ENCODE results near the gene GRIN2A. TPM values are rescaled to one million over a fixed set of nuclear protein-coding genes. Genes with fewer than 3 reads are reported as not detected.

The GRIN2A gene
- total and polyA plus RNA-seq, 2 donors (not counting 1 experiment from before 2014, with no cell fraction given), result 0.44 TPM; not detected in 1

DNA sequence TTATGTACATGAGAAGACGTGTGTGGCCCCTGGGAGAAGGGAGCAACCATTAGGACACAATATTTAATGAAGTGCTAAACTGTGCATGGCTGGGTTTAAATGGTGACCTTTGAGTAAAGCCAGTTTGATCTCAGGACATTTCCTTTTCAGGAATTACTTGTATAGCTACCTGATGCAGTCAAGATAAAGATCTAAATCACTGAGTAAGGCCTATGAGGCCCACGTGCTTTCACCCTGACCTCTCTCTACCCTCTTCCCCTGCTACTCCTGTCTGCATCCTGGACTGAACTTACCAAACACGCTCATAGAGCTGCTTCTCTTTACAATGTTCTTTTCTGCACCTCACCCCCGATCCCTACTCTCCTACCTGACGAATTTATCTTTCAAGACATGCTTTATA, 98.9 kb downstream of the GRIN2A start:
- no peak overlapping the region for H3K4me3 ChIP-seq (ENCODE audit: control extremely low read depth in 1 of 5, extremely low read depth in 1 of 5, insufficient read depth in 1 of 5, low read depth in 2 of 5, low read length in 4 of 5)
- no peaks in the 10 kb centered on the region for H3K79me2 ChIP-seq (ENCODE audit: control insufficient read depth, insufficient read depth, low read length)
- POLR2A ChIA-PET, result no interaction called here
- H3K36me3 ChIP-seq (replicated peaks in 1 of 2; ENCODE audit: control extremely low read depth in 1 of 2, control insufficient read depth in 1 of 2, extremely low read depth in 1 of 2, insufficient read depth in 2 of 2, low read length in 1 of 2), result no peaks in the 10 kb centered on the region
- 46% methylated on average over 3 of the region's 5 CpGs for WGBS (ENCODE audit: insufficient coverage)
- ATAC-seq (ENCODE audit: low read depth) (no peak), DNase-seq (no peak)
- intact Hi-C loops (cut with micrococcal nuclease), result no loop called here
- H3K4me1 ChIP-seq (ENCODE audit: control insufficient read depth in 2 of 2, insufficient read depth in 2 of 2, low read length in 2 of 2), result no peaks in the 10 kb centered on the region
- H4K20me1 ChIP-seq (ENCODE audit: control insufficient read depth, insufficient read depth, low read length, poor library complexity, severe bottlenecking), result no peaks in the 10 kb centered on the region
- Mint-ChIP-seq H3K9me3 (ENCODE audit: insufficient read depth) (no peaks in the 10 kb centered on the region), H3K27me3 (peaks cover 28% of the 10 kb centered on the region), H3K4me1 (no peaks in the 10 kb centered on the region), H3K4me3 (no peak overlapping the region), H3K27ac (no peak overlapping the region)
- CTCF ChIA-PET, result no interaction called here
- H3K27me3 ChIP-seq (replicated peaks in 1 of 4; ENCODE audit: control extremely low read depth in 1 of 4, control insufficient read depth in 3 of 4, insufficient read depth in 4 of 4, low read length in 3 of 4), result peaks cover 0 to 10% (median 1%) of the 10 kb centered on the region in 4 experiments
- H3K27ac ChIP-seq (ENCODE audit: low read length in 2 of 2), result no peak overlapping the region
- H2AFZ ChIP-seq (ENCODE audit: insufficient read depth, low read depth, low read length, poor library complexity, severe bottlenecking), result no peak overlapping the region
- no peaks in the 10 kb centered on the region for H3K9me3 ChIP-seq (ENCODE audit: control extremely low read depth in 1 of 3, control insufficient read depth in 2 of 3, insufficient read depth in 1 of 3, low read length in 2 of 3)
- TF ChIP-seq, protein P1, sequence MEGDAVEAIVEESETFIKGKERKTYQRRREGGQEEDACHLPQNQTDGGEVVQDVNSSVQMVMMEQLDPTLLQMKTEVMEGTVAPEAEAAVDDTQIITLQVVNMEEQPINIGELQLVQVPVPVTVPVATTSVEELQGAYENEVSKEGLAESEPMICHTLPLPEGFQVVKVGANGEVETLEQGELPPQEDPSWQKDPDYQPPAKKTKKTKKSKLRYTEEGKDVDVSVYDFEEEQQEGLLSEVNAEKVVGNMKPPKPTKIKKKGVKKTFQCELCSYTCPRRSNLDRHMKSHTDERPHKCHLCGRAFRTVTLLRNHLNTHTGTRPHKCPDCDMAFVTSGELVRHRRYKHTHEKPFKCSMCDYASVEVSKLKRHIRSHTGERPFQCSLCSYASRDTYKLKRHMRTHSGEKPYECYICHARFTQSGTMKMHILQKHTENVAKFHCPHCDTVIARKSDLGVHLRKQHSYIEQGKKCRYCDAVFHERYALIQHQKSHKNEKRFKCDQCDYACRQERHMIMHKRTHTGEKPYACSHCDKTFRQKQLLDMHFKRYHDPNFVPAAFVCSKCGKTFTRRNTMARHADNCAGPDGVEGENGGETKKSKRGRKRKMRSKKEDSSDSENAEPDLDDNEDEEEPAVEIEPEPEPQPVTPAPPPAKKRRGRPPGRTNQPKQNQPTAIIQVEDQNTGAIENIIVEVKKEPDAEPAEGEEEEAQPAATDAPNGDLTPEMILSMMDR (IDR thresholded peaks at IDR 0.05), result no peak
- TF ChIP-seq EZH2 (IDR thresholded peaks at IDR 0.05; ENCODE audit: borderline replicate concordance, insufficient read depth, low read depth, low read length, poor library complexity, severe bottlenecking), result no peak
- no peak overlapping the region for H3K4me2 ChIP-seq (replicated peaks; ENCODE audit: low read depth, low read length, poor library complexity, severe bottlenecking)
- H3K9ac ChIP-seq (ENCODE audit: low read length), result no peak overlapping the region

DNA sequence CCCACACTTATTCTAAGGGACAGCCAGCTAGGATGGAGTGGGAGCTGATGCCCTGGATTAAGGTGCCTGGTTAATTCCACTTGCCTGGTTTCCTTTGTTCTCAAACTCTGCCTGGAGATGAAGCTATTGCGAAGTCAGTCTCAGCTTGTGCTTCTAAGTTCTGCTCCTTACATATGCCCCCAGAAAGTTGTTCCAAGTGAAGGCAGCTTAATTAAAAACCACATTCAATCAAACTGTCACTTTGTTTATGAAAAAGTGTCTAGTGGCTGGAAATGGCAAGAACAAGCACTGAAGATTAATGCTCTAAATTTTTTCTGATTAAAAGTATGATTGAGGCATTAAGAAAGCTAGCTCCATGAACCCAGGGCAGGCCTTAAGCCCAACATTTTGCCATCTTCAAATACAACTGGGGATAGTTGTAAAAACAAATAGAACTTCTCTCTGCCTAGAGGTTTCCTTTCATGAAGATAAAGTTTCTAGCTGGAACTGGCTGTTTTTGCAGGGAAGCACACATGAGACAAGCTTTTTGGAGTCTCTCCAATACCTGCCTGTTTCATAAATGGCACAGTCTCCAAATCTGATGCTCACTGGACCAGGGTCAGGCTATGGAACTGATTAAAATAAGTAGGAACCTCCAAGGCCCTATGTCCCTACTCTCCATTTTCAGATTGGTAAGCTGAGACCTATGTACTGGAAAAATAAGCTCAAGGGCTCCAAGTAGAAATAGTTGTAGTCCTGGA, 100.9 kb downstream of the GRIN2A start:
- CTCF ChIA-PET, result no interaction called here
- POLR2A ChIA-PET, result no interaction called here
- H3K4me2 ChIP-seq (replicated peaks; ENCODE audit: low read depth, low read length, poor library complexity, severe bottlenecking), result no peak overlapping the region

More for the DNA sequence above, 100.9 kb downstream of the GRIN2A start:
- Mint-ChIP-seq H3K27ac (no peak overlapping the region), H3K4me1 (no peaks in the 10 kb centered on the region), H3K27me3 (peaks cover 17% of the 10 kb centered on the region), H3K4me3 (no peak overlapping the region), H3K9me3 (ENCODE audit: insufficient read depth) (no peaks in the 10 kb centered on the region)
- Histone ChIP-seq H3K79me2 (ENCODE audit: control insufficient read depth, insufficient read depth, low read length) (no peaks in the 10 kb centered on the region), H3K4me3 (ENCODE audit: control extremely low read depth in 1 of 5, extremely low read depth in 1 of 5, insufficient read depth in 1 of 5, low read depth in 2 of 5, low read length in 4 of 5) (no peak overlapping the region), H3K36me3 (replicated peaks in 1 of 2; ENCODE audit: control extremely low read depth in 1 of 2, control insufficient read depth in 1 of 2, extremely low read depth in 1 of 2, insufficient read depth in 2 of 2, low read length in 1 of 2) (no peaks in the 10 kb centered on the region), H2AFZ (ENCODE audit: insufficient read depth, low read depth, low read length, poor library complexity, severe bottlenecking) (no peak overlapping the region), H3K27ac (ENCODE audit: low read length in 2 of 2) (no peak overlapping the region), H4K20me1 (ENCODE audit: control insufficient read depth, insufficient read depth, low read length, poor library complexity, severe bottlenecking) (no peaks in the 10 kb centered on the region), H3K9me3 (ENCODE audit: control extremely low read depth in 1 of 3, control insufficient read depth in 2 of 3, insufficient read depth in 1 of 3, low read length in 2 of 3) (no peaks in the 10 kb centered on the region), H3K27me3 (replicated peaks in 1 of 4; ENCODE audit: control extremely low read depth in 1 of 4, control insufficient read depth in 3 of 4, insufficient read depth in 4 of 4, low read length in 3 of 4) (peaks cover 0 to 10% (median 1%) of the 10 kb centered on the region in 4 experiments), H3K9ac (ENCODE audit: low read length) (no peak overlapping the region), H3K4me1 (ENCODE audit: control insufficient read depth in 2 of 2, insufficient read depth in 2 of 2, low read length in 2 of 2) (no peaks in the 10 kb centered on the region)
- TF ChIP-seq, protein P1 (IDR thresholded peaks at IDR 0.05), result no peak
- TF ChIP-seq EZH2 (IDR thresholded peaks at IDR 0.05; ENCODE audit: borderline replicate concordance, insufficient read depth, low read depth, low read length, poor library complexity, severe bottlenecking), result no peak
- DNase-seq, result no peak
- no CpG with 5 or more reads among the region's 1 CpG for WGBS (ENCODE audit: insufficient coverage)
- intact Hi-C loops (cut with micrococcal nuclease), result no loop called here
- ATAC-seq (ENCODE audit: low read depth), result no peak
